Lower lobe of right lung (tissue), 2 donors: ENCODE measurements around the gene C16orf96. TPM values are rescaled to one million over a fixed set of nuclear protein-coding genes. Genes with fewer than 3 reads are reported as not detected.

Source experiments
- ATAC-seq, 2 donors: fragments of 200-7000 bp; cut with Tn5 transposase; one replicate each; pipeline ENCODE4 v1.9.1; 2020 to 2022; ENCODE audit warnings: mild to moderate bottlenecking in 2 of 2, moderate library complexity in 2 of 2
- DNase-seq: peaks from one replicate; pipeline ENCODE4 v3.0.0-alpha.2; 2020
- H3K27ac ChIP-seq: fragments of 200-600 bp; one replicate; pipeline ENCODE4 v1.8.0; 2022
- H3K27me3 ChIP-seq: fragments of 200-600 bp; one replicate; pipeline ENCODE4 v1.8.0; 2022; ENCODE audit warnings: low read depth
- H3K36me3 ChIP-seq: fragments of 200-600 bp; one replicate; pipeline ENCODE4 v1.8.0; 2022; ENCODE audit warnings: mild to moderate bottlenecking
- H3K4me1 ChIP-seq: fragments of 200-600 bp; one replicate; pipeline ENCODE4 v1.8.0; 2022
- H3K4me3 ChIP-seq: fragments of 200-600 bp; one replicate; pipeline ENCODE4 v1.8.0; 2022; ENCODE audit warnings: mild to moderate bottlenecking
- H3K9me3 ChIP-seq: fragments of 200-600 bp; one replicate; pipeline ENCODE4 v1.8.0; 2022
- intact Hi-C: fragments of 100-400 bp; cut with DNase I; formaldehyde crosslinking; loops from one replicate; pipeline ENCODE4 v1.11.0; 2022
- total RNA-seq: library from RNA; stranded (reverse); fragmentation: NEBNext Ultra II Directional; extraction: Animal tissue kit (Norgen Biotek cat#: 25700); gene quantifications from one replicate; pipeline ENCODE4 v1.2.1, GENCODE V29; 2021
- TF ChIP-seq, protein P1 (sequence below): fragments of 200-600 bp; IDR thresholded peaks from one replicate; pipeline ENCODE4 v1.8.0; 2022; ENCODE audit warnings: antibody characterized with exemption, mild to moderate bottlenecking
- donor health status: DM: no; HTN: yes; CAD: no; lungs with severe emphysema.

C16orf96 gene
- total RNA-seq, 1 donor from 2014 or later: 0.21 TPM

DNA sequence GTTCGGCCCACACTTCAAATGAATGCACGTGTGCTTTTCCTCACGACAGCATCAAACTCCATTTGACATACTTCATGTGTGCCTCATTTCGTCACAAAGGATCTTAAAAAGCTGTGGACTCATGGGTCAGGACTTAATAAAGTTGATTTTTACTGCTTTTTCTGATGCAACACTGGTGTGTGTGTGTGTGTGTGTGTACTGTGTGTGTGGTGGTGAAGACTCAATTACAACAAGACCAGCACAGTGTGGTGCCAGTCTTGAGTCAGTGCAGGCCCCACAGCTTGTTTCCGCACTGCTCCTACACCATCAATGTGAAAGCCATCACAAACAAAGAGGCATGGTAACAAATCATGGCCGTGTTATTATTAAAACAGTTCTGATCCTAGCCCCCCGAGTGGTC is 35.2 kb upstream of the C16orf96 start:
- H3K9me3 ChIP-seq: no peaks in the 10 kb centered on the region
- TF ChIP-seq, protein P1, sequence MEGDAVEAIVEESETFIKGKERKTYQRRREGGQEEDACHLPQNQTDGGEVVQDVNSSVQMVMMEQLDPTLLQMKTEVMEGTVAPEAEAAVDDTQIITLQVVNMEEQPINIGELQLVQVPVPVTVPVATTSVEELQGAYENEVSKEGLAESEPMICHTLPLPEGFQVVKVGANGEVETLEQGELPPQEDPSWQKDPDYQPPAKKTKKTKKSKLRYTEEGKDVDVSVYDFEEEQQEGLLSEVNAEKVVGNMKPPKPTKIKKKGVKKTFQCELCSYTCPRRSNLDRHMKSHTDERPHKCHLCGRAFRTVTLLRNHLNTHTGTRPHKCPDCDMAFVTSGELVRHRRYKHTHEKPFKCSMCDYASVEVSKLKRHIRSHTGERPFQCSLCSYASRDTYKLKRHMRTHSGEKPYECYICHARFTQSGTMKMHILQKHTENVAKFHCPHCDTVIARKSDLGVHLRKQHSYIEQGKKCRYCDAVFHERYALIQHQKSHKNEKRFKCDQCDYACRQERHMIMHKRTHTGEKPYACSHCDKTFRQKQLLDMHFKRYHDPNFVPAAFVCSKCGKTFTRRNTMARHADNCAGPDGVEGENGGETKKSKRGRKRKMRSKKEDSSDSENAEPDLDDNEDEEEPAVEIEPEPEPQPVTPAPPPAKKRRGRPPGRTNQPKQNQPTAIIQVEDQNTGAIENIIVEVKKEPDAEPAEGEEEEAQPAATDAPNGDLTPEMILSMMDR: no peak
- H3K27ac ChIP-seq: no peak overlapping the region
- H3K27me3 ChIP-seq: no peaks in the 10 kb centered on the region
- H3K4me3 ChIP-seq: no peak overlapping the region
- no peak for ATAC-seq
- intact Hi-C loops: no loop called here
- peaks cover 13% of the 10 kb centered on the region for H3K4me1 ChIP-seq
- H3K36me3 ChIP-seq: peaks cover 6% of the 10 kb centered on the region
- DNase-seq: no peak

DNA sequence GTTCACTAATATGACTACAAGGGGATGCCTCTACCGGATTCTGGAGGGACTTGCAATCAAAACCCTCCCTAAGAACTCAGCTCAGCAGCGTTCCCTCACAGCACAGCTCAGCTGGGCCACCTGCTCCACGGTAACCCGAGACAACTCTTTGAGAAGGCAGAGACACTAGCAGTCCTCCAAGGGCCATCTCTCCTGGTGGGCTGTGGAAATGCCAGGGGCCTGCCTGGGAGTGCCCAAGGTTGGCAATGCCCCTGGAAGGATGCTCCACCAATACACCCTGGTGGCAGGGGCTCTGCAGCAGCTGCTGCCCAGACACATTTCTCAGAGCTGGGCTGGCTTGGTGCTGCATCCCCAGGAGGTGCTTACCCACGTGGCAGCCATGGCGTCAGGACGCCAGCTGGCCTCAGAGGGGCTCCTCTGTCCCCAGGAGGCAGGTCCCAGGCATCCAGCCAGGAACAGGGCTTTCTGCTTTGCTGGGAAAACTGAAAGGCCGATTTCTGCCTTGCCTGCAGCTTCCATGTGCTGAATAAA is 34.0 kb upstream of the C16orf96 start:
- DNase-seq (no peak), ATAC-seq (no peak)
- no peak overlapping the region for H3K27ac ChIP-seq
- no peak overlapping the region for H3K4me3 ChIP-seq
- H3K9me3 ChIP-seq: no peaks in the 10 kb centered on the region
- peaks cover 6% of the 10 kb centered on the region for H3K36me3 ChIP-seq
- intact Hi-C loops: no loop called here
- TF ChIP-seq, protein P1: no peak
- H3K27me3 ChIP-seq: no peaks in the 10 kb centered on the region
- peaks cover 7% of the 10 kb centered on the region for H3K4me1 ChIP-seq

DNA sequence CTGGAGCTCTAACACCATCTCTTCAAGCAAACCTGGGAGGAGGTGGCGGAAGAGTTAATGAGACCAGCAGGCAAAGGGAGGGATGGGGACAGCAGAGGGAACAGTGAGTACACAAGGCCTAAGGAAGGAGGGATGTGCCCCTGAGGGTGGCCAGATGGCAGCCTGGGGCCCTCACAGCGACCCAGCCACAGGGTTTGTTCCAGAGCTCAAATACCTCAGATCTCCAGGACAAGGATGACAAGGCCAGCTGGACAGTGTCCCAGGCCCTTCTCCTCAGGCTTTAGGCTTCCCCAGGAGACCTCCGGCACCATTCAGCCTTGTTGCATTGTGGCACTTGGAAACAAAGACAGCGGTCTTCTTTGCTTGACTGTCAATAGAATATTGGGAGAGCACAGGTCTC is 32.5 kb upstream of the C16orf96 start:
- Histone ChIP-seq H3K36me3 (peaks cover 6% of the 10 kb centered on the region), H3K27ac (no peak overlapping the region), H3K4me1 (peaks cover 7% of the 10 kb centered on the region), H3K4me3 (no peak overlapping the region), H3K9me3 (no peaks in the 10 kb centered on the region), H3K27me3 (no peaks in the 10 kb centered on the region)
- TF ChIP-seq, protein P1: no peak
- intact Hi-C loops: no loop called here
- DNase-seq (no peak), ATAC-seq (no peak)

DNA sequence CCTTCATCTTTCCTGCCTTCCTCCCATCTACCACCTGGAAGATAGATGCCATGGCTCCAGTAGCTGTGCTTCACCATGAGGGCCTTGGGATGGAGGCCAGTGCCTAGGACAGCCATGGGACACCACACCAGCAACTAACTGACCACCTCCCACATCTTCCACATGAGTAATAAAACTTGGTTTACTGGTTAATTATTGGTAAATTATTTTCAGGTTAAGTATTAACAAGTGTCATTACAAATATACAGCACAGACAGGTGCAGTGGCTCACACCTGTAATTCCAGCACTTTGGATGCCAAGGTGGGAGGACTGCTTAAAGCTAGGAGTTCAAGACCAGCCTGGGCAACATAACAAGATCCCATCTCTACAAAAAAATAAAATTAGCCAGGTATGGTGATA is 31.6 kb upstream of the C16orf96 start:
- Histone ChIP-seq H3K4me3 (no peak overlapping the region), H3K36me3 (peaks cover 6% of the 10 kb centered on the region), H3K27me3 (no peaks in the 10 kb centered on the region), H3K9me3 (no peaks in the 10 kb centered on the region), H3K4me1 (peaks cover 7% of the 10 kb centered on the region), H3K27ac (no peak overlapping the region)
- TF ChIP-seq, protein P1: no peak
- intact Hi-C loops: no loop called here
- ATAC-seq: no peak
- no peak for DNase-seq

DNA sequence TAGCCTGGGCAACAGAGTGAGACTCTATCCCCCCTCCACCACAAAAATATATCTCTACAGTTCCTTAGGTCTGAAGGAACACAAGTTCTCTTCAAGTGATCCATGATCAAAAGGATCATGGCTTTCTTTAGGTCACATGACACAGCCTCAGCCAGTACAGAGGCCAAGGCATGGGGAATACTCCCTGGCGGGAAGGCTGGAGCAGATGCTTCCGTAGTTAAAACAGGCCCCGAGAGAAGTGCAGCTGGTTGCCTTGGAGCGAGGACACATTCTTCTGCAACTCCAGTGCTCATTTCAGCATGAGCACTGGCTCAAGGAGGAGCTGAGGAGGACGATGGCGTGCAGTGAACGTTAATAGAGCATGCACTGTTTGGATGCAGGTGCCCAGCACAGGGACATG is 31.1 kb upstream of the C16orf96 start:
- no peak for DNase-seq
- no peak for ATAC-seq
- Histone ChIP-seq H3K4me1 (peaks cover 7% of the 10 kb centered on the region), H3K4me3 (no peak overlapping the region), H3K9me3 (no peaks in the 10 kb centered on the region), H3K27ac (no peak overlapping the region), H3K27me3 (no peaks in the 10 kb centered on the region), H3K36me3 (peaks cover 6% of the 10 kb centered on the region)
- TF ChIP-seq, protein P1: no peak
- intact Hi-C loops: no loop called here
